Iris pigment epithelial cell (primary cell): ENCODE data around the gene KATNAL1.
A peak's percentile ranks its signal among the peaks of the same experiment; 100 is the strongest.
"Not testable (repeated sequence)": the region's sequence is repeated elsewhere in the genome, so short reads cannot be mapped to it uniquely, and the experiment has no call there.

ENCODE experiments used
- DNase-seq: peaks from one replicate; pipeline ENCODE4 v3.0.0-alpha.2; 2011; ENCODE audit warnings: low read depth

Gene KATNAL1

GRCh38 chr13:30292325-30292724, 15.0 kb downstream of the KATNAL1 start:
- no peak for DNase-seq

- no peak for DNase-seq
Measured at GRCh38 chr13:30290812-30291436, 16.4 kb downstream of the KATNAL1 start.

GRCh38 chr13:30289533-30289932, 17.8 kb downstream of the KATNAL1 start:
- DNase-seq, result no peak

GRCh38 chr13:30286059-30286458, 21.3 kb downstream of the KATNAL1 start:
- not testable (repeated sequence) for DNase-seq

GRCh38 chr13:30276178-30276577, 31.2 kb downstream of the KATNAL1 start:
- peak; percentile 30 for DNase-seq

GRCh38 chr13:30274083-30274482, 33.3 kb downstream of the KATNAL1 start:
- no peak for DNase-seq

- not testable (repeated sequence) for DNase-seq
Measured at GRCh38 chr13:30270035-30270434, 37.3 kb downstream of the KATNAL1 start.

GRCh38 chr13:30268673-30269072, 38.7 kb downstream of the KATNAL1 start:
- no peak for DNase-seq

- no peak for DNase-seq
Measured at GRCh38 chr13:30266756-30267155, 40.6 kb downstream of the KATNAL1 start.

- not testable (repeated sequence) for DNase-seq
Measured at GRCh38 chr13:30259149-30259733, 48.1 kb downstream of the KATNAL1 start.

- DNase-seq, result no peak
Measured at GRCh38 chr13:30257468-30258099, 49.8 kb downstream of the KATNAL1 start.

- DNase-seq, result no peak
Measured at GRCh38 chr13:30256713-30257467, 50.5 kb downstream of the KATNAL1 start.

GRCh38 chr13:30255696-30256095, 51.7 kb downstream of the KATNAL1 start:
- DNase-seq, result no peak

- DNase-seq, result no peak
Measured at GRCh38 chr13:30253830-30254229, 53.5 kb downstream of the KATNAL1 start.

GRCh38 chr13:30247406-30247805, 59.9 kb downstream of the KATNAL1 start:
- no peak for DNase-seq

GRCh38 chr13:30241532-30241931, 65.8 kb downstream of the KATNAL1 start:
- DNase-seq, result no peak

GRCh38 chr13:30240608-30241007, 66.7 kb downstream of the KATNAL1 start:
- DNase-seq, result no peak

GRCh38 chr13:30235216-30235615, 72.1 kb downstream of the KATNAL1 start:
- DNase-seq, result no peak

- no peak for DNase-seq
Measured at GRCh38 chr13:30234619-30235162, 72.7 kb downstream of the KATNAL1 start.

GRCh38 chr13:30224732-30225131, 82.6 kb downstream of the KATNAL1 start:
- peak; percentile 73 for DNase-seq

GRCh38 chr13:30222254-30222653, 85.1 kb downstream of the KATNAL1 start:
- peak; percentile 34 for DNase-seq

GRCh38 chr13:30216111-30216510, 91.2 kb downstream of the KATNAL1 start:
- DNase-seq, result no peak

GRCh38 chr13:30212256-30212655, 95.1 kb downstream of the KATNAL1 start:
- DNase-seq, result no peak
